ENCODE results near the gene DPYSL5.

Gene DPYSL5

DNA sequence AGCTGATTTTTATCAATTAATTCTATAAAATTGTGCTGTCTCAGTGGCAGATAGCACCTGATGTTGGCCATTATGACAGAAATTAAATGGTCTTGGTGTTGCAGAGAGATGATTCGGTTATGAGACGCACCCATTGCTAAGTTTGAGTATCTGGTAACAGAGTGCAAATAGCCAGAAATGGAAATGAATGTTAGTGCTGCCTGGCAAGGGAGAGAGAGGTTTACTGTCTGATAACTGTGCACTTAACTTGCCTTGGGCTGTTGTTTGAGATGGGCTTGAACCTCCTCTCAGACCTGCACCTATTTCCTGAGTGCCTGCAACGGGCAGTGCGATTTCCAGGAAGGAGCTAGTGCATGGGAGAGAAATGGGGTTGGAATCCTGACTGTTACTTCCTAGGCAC lies 11.7 kb downstream of the DPYSL5 start:
- no peak overlapping the region for H3K4me3 ChIP-seq (ENCODE audit: low read depth, low read length)
- in situ Hi-C loops (cut with HindIII; ENCODE audit: low sequenced_read_pairs) = no loop called here
- DNase-seq (ENCODE audit: low read depth, low spot score) = no peak
- TF ChIP-seq, protein P1, sequence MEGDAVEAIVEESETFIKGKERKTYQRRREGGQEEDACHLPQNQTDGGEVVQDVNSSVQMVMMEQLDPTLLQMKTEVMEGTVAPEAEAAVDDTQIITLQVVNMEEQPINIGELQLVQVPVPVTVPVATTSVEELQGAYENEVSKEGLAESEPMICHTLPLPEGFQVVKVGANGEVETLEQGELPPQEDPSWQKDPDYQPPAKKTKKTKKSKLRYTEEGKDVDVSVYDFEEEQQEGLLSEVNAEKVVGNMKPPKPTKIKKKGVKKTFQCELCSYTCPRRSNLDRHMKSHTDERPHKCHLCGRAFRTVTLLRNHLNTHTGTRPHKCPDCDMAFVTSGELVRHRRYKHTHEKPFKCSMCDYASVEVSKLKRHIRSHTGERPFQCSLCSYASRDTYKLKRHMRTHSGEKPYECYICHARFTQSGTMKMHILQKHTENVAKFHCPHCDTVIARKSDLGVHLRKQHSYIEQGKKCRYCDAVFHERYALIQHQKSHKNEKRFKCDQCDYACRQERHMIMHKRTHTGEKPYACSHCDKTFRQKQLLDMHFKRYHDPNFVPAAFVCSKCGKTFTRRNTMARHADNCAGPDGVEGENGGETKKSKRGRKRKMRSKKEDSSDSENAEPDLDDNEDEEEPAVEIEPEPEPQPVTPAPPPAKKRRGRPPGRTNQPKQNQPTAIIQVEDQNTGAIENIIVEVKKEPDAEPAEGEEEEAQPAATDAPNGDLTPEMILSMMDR (IDR thresholded peaks at IDR 0.05; ENCODE audit: low read depth, low read length) = no peak

DNA sequence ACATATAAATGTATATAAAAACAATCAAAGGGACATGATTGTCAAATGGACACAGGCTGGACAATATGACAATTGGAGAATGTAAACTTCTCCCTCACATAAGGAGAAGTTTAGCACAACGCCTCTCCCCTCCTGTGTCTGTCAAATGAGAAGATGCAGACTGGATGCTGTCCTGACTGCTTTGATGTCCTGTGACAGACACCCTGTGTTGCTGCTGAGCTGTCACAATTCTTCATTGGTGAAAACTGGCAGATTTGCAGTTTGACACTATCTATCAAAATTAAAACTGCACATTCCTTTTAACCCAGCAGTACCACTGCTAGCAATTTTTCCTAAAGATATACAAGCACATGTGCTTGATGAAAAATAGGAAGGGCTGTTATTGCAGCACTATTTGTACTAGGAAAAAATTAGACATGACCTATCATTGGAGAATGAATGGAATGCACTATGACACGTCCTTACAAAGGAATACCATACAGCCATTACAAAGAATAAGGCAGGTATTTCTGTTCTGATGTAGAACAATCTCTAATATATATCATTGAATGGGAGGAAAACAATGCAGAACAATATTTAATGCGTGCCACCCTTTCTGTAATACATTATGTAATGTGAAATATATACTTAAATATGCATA lies 12.4 kb downstream of the DPYSL5 start:
- TF ChIP-seq, protein P1 (IDR thresholded peaks at IDR 0.05; ENCODE audit: low read depth, low read length) = no peak
- H3K4me3 ChIP-seq (ENCODE audit: low read depth, low read length) = no peak overlapping the region
- DNase-seq (ENCODE audit: low read depth, low spot score) = no peak
- in situ Hi-C loops (cut with HindIII; ENCODE audit: low sequenced_read_pairs) = no loop called here

DNA sequence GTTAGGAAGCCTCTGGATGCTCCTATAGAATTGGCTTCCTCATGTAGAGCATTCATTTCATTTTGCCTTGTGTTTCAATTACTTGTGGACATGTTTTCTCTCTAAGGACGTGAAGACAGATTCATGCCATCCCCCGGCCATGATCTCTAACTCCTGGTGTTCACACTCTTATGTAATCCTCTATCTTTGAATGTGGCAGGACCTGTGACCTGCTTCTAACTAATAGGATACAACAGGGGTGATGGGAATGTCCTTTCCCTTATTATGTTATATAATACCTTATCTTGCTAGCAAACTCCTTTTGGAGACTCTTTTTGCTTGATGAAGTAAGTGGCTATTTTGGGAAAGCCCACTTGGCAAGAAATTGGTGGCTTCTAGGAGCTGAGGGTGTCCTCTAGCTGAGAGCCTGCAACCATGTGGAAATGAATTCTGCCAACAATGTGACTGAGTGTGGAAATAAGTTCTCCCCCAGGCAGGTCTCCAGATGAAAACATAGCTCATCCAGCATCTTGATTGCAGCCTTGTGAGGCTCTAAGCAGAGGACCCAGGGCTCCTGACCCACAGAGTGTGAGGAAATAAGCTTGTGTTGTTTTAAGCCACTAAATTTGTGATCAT lies 13.8 kb downstream of the DPYSL5 start:
- in situ Hi-C loops (cut with HindIII; ENCODE audit: low sequenced_read_pairs) = no loop called here
- no peak overlapping the region for H3K4me3 ChIP-seq (ENCODE audit: low read depth, low read length)
- TF ChIP-seq, protein P1 (IDR thresholded peaks at IDR 0.05; ENCODE audit: low read depth, low read length) = no peak
- no peak for DNase-seq (ENCODE audit: low read depth, low spot score)

DNA sequence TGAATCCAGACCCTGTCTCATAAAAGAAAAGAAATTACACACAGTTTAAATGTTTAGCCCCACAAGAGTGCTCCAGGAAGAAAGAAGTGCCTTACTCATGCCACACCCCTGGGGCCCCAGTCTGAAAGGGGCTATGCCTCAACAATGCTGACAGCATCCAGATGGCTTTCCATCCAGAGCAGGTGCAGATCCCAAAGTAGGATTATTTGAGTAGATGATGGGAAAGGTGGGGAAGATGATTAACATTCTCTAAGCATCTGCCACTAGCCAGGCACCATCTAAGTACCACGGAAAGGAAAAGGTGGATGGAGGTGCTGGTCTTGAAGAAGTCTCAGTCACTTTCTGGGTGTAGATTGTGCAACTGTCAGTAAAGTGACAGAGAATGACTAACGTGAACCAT lies 16.3 kb downstream of the DPYSL5 start:
- H3K4me3 ChIP-seq (ENCODE audit: low read depth, low read length) = no peak overlapping the region
- in situ Hi-C loops (cut with HindIII; ENCODE audit: low sequenced_read_pairs) = no loop called here
- TF ChIP-seq, protein P1 (IDR thresholded peaks at IDR 0.05; ENCODE audit: low read depth, low read length) = no peak
- DNase-seq (ENCODE audit: low read depth, low spot score) = no peak

DNA sequence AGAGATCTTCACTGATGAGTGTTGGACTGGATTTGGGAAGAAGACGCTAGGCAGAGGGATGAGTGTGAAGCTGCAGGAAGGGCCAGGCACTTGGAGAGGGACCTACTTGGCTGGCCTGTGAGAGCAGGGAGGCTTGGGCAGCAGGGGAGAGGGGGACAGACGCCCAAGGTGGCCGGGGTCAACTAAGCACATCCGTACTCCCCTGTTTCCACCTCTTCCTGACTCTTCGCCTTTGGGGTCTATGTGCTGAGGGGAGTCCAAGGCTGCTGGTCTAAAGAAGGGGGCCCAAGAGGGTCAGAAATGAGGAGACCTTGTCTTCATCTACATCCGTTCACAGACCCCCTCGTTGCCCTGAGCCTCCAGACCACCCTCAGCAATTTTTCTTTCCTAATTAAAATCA lies 16.7 kb downstream of the DPYSL5 start:
- no peak for DNase-seq (ENCODE audit: low read depth, low spot score)
- in situ Hi-C loops (cut with HindIII; ENCODE audit: low sequenced_read_pairs) = no loop called here
- TF ChIP-seq, protein P1 (IDR thresholded peaks at IDR 0.05; ENCODE audit: low read depth, low read length) = no peak
- H3K4me3 ChIP-seq (ENCODE audit: low read depth, low read length) = no peak overlapping the region

DNA sequence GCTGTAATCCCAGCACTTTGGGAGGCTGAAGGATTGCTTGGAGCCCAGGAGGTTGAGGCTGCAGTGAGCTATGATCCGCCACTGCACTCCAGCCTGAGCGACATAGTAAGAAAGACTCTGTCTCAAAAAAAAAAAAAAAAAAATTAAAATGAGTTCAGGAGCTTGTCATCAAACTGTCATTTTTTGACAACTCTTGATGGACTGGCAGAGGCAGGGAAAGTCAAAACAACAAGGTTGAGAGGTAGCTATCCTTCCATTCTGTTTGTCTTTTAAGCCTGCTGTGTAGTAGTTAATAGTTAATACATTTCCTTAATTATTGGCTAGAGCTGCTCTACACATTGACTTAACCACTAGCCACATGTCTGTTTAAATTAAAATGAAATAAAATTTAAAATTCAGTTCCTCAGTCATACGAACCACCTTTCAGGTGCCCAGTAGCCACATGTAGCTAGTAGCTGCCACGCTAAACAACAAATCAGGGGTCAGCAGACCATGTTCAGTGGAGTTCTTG lies 22.7 kb downstream of the DPYSL5 start:
- H3K4me3 ChIP-seq (ENCODE audit: low read depth, low read length) = no peak overlapping the region
- TF ChIP-seq, protein P1 (IDR thresholded peaks at IDR 0.05; ENCODE audit: low read depth, low read length) = no peak
- no peak for DNase-seq (ENCODE audit: low read depth, low spot score)
- in situ Hi-C loops (cut with HindIII; ENCODE audit: low sequenced_read_pairs) = no loop called here

All from astrocyte of the spinal cord (primary cell).